ENCODE measurements around the gene KMO.

Gene KMO

DNA sequence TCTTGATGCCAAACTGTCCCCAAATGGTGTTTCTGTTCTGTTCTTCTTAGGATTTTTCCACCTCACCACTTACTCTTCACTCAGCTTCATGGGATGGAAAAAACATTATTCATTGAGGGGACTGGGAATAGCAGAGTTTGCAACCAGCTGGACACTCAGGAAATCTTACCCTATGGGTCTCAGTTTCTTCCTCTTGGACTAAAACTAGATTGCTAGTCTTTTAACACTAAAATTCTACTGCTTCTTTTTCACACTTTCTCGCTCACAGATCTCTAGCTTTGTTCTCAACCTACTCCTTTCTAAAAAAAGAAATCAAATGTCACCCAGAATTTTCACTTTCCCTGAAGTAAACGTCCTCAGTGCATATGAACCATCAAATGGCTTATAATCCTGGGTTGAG, 4.8 kb downstream of the KMO start:
- DNase-seq (ENCODE audit: low spot score) (no peak), FAIRE-seq (no peak)

- DNase-seq (ENCODE audit: low spot score) (no peak), FAIRE-seq (no peak)
Observed at GRCh38 chr1:241542199-241542907, 10.2 kb downstream of the KMO start.

GRCh38 chr1:241548008-241548407, 15.8 kb downstream of the KMO start:
- FAIRE-seq, result no peak
- no peak for DNase-seq (ENCODE audit: low spot score)

DNA sequence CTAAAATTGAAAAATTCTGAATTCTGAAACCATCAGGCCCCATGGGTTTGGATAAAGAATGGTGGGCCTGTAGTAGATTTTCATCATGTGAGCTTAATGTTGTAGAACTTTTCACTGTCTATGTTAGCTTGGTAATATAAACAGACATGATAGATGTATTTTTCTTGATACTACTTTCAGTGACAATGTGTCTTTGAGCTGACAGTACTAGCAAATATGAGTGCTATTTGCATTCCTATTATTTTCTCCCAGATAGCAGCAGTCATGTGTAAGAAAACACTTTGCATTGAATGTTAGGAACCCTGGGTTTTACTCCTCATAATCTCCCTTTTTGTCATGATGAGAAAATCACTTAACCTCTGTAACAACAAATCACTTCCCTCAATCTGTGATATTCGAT, 18.1 kb downstream of the KMO start:
- FAIRE-seq (no peak), DNase-seq (ENCODE audit: low spot score) (no peak)

DNA sequence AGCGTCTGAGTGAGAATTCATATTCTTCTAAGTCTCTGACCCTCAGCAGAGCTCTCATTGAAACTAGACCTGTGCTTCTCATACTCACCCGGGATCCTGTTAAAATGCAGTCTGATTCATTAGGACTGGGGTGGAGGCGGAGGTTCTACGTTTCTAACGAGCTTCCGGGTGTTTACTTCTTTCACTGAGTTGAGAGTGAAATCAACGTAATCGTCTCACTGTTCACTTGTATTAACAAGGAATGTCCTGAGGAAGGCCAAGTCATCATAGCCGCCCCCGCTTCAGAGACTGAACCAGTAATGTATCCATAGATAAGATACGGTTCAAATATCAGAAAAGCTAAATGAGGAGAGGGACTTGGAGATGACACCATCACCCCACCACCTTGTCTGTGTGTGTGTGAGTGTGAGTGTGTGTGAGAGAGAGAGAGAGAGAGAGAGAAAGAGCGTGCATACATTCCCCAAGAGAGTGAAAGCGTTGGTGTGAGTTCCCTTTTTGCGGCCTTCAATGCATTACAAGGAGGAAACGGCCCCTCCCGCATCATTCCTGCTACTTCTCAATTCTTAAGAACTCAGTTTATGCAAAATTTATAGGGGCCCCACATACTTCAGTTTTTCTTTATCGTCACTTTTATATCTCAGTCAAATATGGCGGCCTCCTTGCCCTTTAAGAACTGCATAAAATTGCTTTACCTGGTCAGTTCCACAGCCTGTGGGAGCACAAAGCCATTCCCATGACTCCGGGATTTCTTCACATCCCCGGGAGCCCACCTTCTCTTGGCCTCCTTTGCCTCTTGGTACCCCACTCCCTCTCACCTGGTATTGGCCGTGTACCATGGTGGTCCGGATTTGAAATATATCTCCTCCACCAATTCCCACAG, 19.8 kb downstream of the KMO start:
- DNase-seq (ENCODE audit: low spot score) (no peak), FAIRE-seq (no peak)

GRCh38 chr1:241553886-241554592, 21.9 kb downstream of the KMO start:
- DNase-seq (ENCODE audit: low spot score) (no peak), FAIRE-seq (no peak)

- FAIRE-seq (no peak), DNase-seq (ENCODE audit: low spot score) (no peak)
Observed at GRCh38 chr1:241555526-241555925, 23.3 kb downstream of the KMO start.

DNA sequence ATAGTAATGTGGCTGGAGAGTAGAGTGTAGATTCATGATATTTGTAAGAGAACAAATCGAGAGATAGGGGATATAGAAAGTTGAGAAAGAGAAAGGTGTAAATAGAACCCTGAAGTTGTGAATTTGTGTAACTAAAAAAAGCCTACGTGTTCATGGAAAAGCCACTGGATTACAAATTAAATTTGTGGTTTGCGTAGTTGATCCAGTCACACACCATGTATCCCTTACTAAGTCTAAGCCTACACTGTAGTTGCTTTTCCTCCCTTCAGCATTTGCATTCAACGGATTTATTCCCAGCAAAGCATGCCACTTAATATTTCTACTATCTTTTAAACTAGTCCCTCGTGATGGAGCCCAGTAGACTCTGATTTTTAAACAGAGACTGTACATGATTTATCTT, 24.9 kb downstream of the KMO start:
- DNase-seq (ENCODE audit: low spot score), result no peak
- no peak for FAIRE-seq

GRCh38 chr1:241557551-241558193, 25.5 kb downstream of the KMO start:
- FAIRE-seq (no peak), DNase-seq (ENCODE audit: low spot score) (no peak)

DNA sequence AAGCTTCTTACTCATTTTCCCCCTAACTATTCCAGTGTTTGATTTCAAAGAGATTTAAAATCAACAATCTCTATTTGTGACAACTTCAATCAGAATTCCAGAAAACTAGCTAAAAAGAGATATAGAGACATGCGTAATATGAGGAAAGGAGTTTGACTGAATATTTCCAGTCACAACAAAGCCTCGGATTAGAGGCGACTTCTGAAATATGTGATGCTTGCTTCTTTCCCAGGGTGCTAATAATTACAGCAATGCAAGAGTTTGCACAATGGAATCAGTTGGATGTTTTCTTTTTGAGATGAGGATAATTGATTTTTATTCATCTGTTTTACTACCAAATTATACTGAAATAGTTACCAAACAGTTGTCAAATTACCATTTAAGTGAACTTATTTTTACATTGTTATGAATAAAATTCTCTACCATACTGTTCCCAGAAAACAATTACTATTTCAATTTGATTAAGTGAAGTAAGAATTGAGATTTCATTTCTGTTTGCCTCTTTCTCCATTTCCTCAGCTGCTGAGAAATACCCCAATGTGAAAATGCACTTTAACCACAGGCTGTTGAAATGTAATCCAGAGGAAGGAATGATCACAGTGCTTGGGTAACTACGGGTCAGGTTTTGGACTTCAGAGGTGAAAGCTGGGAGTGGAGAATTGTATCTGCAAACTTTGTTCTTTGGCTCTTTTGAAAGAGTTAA, 28.1 kb downstream of the KMO start:
- DNase-seq (ENCODE audit: low spot score), result no peak
- FAIRE-seq, result no peak

GRCh38 chr1:241560849-241561187, 28.6 kb downstream of the KMO start:
- no peak for FAIRE-seq
- DNase-seq (ENCODE audit: low spot score), result no peak

- DNase-seq (ENCODE audit: low spot score) (no peak), FAIRE-seq (no peak)
Observed at GRCh38 chr1:241569848-241570247, 37.7 kb downstream of the KMO start.

GRCh38 chr1:241574154-241574553, 42.0 kb downstream of the KMO start:
- DNase-seq (ENCODE audit: low spot score) (no peak), FAIRE-seq (no peak)

GRCh38 chr1:241579434-241579833, 47.3 kb downstream of the KMO start:
- FAIRE-seq (no peak), DNase-seq (ENCODE audit: low spot score) (no peak)

DNA sequence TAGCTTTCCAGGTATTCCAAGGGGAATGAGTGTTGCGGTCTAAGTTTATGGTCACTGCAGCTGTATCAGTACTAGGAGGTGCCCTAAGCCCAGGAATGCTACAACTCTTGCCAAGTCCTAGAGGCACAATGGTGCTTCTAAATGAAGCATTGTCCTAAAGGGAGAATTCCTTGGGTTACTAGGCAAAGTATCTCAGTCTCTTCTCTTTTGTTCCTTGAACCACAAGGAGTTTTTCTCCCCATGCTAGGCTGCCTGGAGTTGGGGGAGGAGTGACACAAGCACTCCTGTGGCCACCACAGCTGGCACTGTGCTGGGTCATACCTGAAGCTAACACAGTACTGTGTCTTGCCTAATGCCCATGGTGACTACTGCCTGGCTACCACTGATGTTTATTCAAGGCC, 50.7 kb downstream of the KMO start:
- DNase-seq (ENCODE audit: low spot score) (peak; percentile 54), FAIRE-seq (peak; percentile 35)

- DNase-seq (ENCODE audit: low spot score), result no peak
- FAIRE-seq, result no peak
Observed at GRCh38 chr1:241586905-241587512, 54.8 kb downstream of the KMO start.

GRCh38 chr1:241589521-241589920, 57.3 kb downstream of the KMO start:
- no peak for FAIRE-seq
- DNase-seq (ENCODE audit: low spot score), result no peak

- DNase-seq (ENCODE audit: low spot score), result no peak
- no peak for FAIRE-seq
Observed at GRCh38 chr1:241590719-241591118, 58.5 kb downstream of the KMO start.

DNA sequence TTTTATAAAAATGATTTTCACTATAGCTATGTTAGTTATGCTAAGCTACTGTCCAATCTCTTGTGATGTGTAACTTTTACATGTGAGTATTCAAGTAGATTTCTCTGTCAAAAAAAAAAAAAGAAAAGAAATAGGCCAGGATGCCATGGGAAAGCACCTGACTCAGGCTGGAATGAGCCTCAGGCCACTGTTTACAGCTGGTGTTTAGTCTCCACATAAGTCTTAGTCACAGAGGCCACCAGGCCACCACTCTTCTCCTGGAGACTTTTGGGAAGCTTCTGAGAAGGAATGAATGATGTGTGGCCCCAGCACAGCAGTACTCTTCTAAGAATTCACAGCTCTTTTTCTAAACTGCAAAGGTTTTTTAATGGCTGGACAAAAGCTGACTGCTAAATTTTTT, 59.1 kb downstream of the KMO start:
- DNase-seq (ENCODE audit: low spot score) (no peak), FAIRE-seq (no peak)

- DNase-seq (ENCODE audit: low spot score) (no peak), FAIRE-seq (no peak)
Observed at GRCh38 chr1:241591736-241592135, 59.6 kb downstream of the KMO start.

Data from urothelium cell line (cell line).